K562 (cell line): ENCODE results near the gene AMMECR1. TPM values are rescaled to one million over a fixed set of nuclear protein-coding genes. Genes with fewer than 3 reads are reported as not detected.

Experiments used
- CHCHD3 ChIP-seq: fragments of 250-450 bp; sonication (Bioruptor Pico); IDR thresholded peaks from 2 replicates; pipeline ENCODE4 v2.1.2; 2022; ENCODE audit warnings: mild to moderate bottlenecking
- MTF1 ChIP-seq: fragments of 250-450 bp; sonication (Bioruptor Pico); IDR thresholded peaks from 2 replicates; pipeline ENCODE4 v1.9.0; 2021; ENCODE audit warnings: moderate library complexity, mild to moderate bottlenecking, inconsistent platforms, borderline replicate concordance
- SRSF9 ChIP-seq: fragments of 200-400 bp; formaldehyde crosslinking; IDR thresholded peaks from 2 replicates; pipeline ENCODE4 v1.6.1; 2017; ENCODE audit warnings: low read depth, low read length, borderline replicate concordance
- polyA plus RNA-seq, 8 experiments: library from polyadenylated mRNA; depleted of rRNA in 4 of 8; stranded (reverse) in 5 of 8; unstranded in 3 of 8; fragments of >200 nt; fragmentation: Nextera tagmentation in 2 of 8; fragmentation: Illumina TruSeq in 1 of 8; extraction: Ambion mirVana in 2 of 8; extraction: Trizol in 1 of 8; gene quantifications; 2 replicates each; pipeline versions ENCODE4 v1.2.1 to v1.2.3, GENCODE V29; 2011 to 2014; ENCODE audit warnings: inconsistent platforms in 1 of 8, missing spikeins in 1 of 8
- total RNA-seq, 7 experiments: library from RNA; depleted of rRNA in 6 of 7; stranded (reverse); fragments of >200 nt in 6 of 7; fragmentation: Illumina TruSeq in 2 of 7; extraction: Trizol in 2 of 7; gene quantifications; 2 replicates each; pipeline versions ENCODE4 v1.2.1 to v1.2.3, GENCODE V29; 2011 to 2021; ENCODE audit warnings: low replicate concordance in 1 of 7
- TF ChIP-seq, protein P1 (sequence below): fragments of 450-650 bp; IDR thresholded peaks from 2 replicates; pipeline ENCODE4 v1.6.1; 2016; ENCODE audit warnings: low read depth
- TF ChIP-seq, protein P2 (sequence below): sonication (generic); formaldehyde crosslinking; IDR thresholded peaks from 2 replicates; pipeline ENCODE4 v1.8.1; 2022; ENCODE audit warnings: missing genetic modification reagents

The AMMECR1 gene
- total and polyA plus RNA-seq, 9 of the 15 experiments (the other 6 are each of a cell fraction or from before 2014, with no cell fraction given) = 13.9 to 36.7 (median 23.6) TPM

GRCh38 chrX:110172215-110172614 lies 145.7 kb downstream of the AMMECR1 start (continued):
- TF ChIP-seq, protein P1, sequence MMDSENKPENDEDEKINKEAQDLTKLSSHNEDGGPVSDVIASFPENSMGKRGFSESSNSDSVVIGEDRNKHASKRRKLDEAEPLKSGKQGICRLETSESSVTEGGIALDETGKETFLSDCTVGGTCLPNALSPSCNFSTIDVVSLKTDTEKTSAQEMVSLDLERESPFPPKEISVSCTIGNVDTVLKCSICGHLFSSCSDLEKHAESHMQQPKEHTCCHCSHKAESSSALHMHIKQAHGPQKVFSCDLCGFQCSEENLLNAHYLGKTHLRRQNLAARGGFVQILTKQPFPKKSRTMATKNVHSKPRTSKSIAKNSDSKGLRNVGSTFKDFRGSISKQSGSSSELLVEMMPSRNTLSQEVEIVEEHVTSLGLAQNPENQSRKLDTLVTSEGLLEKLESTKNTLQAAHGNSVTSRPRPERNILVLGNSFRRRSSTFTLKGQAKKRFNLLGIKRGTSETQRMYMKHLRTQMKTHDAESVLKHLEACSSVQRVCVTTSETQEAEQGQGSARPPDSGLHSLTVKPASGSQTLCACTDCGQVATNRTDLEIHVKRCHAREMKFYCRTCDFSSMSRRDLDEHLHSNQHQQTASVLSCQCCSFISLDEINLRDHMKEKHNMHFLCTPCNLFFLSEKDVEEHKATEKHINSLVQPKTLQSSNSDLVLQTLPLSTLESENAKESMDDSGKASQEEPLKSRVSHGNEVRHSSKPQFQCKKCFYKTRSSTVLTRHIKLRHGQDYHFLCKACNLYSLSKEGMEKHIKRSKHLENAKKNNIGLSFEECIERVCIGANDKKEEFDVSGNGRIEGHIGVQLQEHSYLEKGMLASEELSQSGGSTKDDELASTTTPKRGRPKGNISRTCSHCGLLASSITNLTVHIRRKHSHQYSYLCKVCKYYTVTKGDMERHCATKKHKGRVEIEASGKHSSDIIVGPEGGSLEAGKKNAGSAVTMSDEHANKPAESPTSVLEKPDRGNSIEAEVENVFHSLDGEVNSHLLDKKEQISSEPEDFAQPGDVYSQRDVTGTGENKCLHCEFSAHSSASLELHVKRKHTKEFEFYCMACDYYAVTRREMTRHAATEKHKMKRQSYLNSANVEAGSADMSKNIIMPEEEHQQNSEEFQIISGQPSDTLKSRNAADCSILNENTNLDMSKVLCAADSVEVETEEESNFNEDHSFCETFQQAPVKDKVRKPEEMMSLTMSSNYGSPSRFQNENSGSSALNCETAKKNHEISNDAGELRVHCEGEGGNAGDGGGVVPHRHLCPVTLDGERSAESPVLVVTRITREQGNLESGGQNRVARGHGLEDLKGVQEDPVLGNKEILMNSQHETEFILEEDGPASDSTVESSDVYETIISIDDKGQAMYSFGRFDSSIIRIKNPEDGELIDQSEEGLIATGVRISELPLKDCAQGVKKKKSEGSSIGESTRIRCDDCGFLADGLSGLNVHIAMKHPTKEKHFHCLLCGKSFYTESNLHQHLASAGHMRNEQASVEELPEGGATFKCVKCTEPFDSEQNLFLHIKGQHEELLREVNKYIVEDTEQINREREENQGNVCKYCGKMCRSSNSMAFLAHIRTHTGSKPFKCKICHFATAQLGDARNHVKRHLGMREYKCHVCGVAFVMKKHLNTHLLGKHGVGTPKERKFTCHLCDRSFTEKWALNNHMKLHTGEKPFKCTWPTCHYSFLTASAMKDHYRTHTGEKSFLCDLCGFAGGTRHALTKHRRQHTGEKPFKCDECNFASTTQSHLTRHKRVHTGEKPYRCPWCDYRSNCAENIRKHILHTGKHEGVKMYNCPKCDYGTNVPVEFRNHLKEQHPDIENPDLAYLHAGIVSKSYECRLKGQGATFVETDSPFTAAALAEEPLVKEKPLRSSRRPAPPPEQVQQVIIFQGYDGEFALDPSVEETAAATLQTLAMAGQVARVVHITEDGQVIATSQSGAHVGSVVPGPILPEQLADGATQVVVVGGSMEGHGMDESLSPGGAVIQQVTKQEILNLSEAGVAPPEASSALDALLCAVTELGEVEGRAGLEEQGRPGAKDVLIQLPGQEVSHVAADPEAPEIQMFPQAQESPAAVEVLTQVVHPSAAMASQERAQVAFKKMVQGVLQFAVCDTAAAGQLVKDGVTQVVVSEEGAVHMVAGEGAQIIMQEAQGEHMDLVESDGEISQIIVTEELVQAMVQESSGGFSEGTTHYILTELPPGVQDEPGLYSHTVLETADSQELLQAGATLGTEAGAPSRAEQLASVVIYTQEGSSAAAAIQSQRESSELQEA = no peak
- TF ChIP-seq MTF1 (CRISPR knock-in tag) = no peak
- no peak for TF ChIP-seq CHCHD3 (CRISPR knock-in tag)
- TF ChIP-seq SRSF9 = no peak
- TF ChIP-seq, protein P2, sequence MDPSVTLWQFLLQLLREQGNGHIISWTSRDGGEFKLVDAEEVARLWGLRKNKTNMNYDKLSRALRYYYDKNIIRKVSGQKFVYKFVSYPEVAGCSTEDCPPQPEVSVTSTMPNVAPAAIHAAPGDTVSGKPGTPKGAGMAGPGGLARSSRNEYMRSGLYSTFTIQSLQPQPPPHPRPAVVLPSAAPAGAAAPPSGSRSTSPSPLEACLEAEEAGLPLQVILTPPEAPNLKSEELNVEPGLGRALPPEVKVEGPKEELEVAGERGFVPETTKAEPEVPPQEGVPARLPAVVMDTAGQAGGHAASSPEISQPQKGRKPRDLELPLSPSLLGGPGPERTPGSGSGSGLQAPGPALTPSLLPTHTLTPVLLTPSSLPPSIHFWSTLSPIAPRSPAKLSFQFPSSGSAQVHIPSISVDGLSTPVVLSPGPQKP (CRISPR knock-in tag) = no peak
